RPMI8226 (cell line): ENCODE data around the gene PYGO2.

Experiments
- DNase-seq: peaks from one replicate; pipeline ENCODE4 v3.0.0-alpha.2; 2015

The PYGO2 gene

DNA sequence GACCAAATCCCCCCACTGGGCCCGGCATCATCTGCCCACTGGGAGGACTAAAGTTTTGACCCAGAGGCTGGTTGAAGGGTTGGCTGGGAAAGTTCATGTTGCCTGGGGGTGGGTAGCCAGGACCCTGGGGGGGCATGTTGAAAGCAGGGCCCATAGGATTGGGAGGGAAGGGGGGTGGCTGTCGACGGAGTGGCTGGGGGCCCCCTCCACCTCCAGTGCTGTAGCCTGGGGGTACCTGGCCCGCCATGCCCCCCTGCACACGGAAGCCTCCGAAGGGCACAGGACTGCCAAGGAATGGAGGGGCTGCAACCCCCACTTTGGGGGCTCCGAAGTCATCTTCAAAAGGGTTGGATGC lies 2.2 kb downstream of the PYGO2 start:
- DNase-seq, result no peak

GRCh38 chr1:154958681-154959425 lies 2.7 kb downstream of the PYGO2 start:
- no peak for DNase-seq

GRCh38 chr1:154958036-154958435 lies 3.5 kb downstream of the PYGO2 start:
- no peak for DNase-seq

DNA sequence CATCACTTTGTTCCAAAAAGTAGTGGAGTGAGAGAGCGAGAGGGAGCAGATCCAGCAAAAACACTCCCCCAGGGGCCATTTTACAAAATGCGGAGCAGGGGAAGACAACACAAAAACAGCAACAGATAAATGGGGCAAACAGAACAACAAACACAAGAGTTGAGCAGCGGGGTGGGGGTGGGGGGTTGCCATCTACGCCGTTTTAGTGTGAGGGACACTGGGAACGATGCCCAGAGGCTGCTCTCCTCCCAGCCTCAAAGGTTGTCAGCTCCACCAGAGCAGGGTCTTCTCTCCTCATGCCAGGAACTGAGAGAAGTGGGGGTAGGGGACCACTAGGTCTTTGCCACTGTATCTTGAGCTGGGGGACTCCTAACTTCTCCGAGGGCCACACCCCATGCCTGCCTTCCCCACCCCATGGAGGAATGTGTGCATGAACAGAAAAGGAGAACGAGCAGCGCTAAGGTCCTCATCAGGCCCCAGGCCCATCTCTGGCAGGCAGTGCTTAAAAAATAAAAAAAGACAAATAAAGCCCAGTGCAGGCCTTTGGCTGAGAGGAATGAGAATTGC lies 4.4 kb downstream of the PYGO2 start:
- no peak for DNase-seq

DNA sequence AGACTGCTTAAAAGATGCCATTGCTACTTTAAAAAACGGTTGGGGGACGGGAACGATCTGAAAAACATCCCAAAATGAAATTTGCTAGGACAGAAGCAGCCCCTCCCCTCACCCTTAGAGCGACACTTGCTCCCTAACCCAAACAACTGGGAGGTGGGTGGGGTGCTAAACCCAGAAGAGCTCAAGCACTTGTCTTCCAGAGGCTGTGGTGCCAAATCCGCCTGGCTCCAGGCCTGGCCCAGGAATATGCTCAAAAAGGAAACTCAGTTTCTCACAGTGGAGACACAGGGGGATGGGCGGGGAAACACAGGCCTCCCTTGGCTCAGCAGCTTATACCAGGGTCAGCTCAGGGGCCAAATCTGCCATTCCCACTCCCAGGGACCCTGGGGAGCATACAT lies 5.0 kb downstream of the PYGO2 start:
- no peak for DNase-seq

- DNase-seq, result peak; percentile 93
Measured at GRCh38 chr1:154955718-154956543, 5.7 kb downstream of the PYGO2 start, which contains the start of gene PBXIP1. Gene PBXIP1, minus strand, starts transcription at chr1:154956099. Its CDS starts 2,378 bp downstream, at chr1:154953721.

DNA sequence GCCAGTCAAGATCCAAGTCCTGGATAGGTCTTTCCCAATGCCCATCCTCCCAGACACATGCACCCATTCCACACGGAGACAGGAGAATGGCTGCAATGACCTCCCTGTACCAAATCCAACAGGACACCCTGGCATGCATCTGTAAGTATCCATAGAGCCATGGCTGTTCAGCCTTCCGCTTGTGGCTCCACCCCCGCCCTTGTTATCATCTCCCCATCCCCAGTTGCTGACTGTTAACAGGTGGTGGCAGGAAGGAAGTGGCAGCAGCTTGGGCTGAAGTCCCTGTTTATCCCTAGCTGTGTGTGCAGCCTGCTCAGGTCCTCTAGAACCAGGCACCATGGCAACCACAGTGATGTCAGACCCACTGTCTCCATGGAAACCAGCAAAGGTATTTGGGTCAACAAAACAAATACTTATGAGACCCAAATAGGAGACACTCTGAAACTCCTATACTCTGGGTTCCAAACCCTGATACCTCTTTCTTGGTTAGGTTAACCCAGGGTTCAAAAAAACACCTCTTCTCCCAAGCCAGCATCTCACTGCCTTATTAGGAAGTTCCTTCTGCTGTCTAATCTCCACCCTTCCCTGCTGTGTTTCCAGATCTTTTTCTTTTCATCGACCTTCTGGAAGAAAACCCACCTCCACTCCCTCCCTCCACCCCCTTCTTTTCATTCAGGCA lies 6.4 kb downstream of the PYGO2 start:
- peak; percentile 94 for DNase-seq

- no peak for DNase-seq
Measured at GRCh38 chr1:154954541-154954940, 7.0 kb downstream of the PYGO2 start.

- DNase-seq, result peak; percentile 83
Measured at GRCh38 chr1:154953611-154954038, 8.0 kb downstream of the PYGO2 start.

GRCh38 chr1:154952664-154953063 lies 8.9 kb downstream of the PYGO2 start:
- no peak for DNase-seq

DNA sequence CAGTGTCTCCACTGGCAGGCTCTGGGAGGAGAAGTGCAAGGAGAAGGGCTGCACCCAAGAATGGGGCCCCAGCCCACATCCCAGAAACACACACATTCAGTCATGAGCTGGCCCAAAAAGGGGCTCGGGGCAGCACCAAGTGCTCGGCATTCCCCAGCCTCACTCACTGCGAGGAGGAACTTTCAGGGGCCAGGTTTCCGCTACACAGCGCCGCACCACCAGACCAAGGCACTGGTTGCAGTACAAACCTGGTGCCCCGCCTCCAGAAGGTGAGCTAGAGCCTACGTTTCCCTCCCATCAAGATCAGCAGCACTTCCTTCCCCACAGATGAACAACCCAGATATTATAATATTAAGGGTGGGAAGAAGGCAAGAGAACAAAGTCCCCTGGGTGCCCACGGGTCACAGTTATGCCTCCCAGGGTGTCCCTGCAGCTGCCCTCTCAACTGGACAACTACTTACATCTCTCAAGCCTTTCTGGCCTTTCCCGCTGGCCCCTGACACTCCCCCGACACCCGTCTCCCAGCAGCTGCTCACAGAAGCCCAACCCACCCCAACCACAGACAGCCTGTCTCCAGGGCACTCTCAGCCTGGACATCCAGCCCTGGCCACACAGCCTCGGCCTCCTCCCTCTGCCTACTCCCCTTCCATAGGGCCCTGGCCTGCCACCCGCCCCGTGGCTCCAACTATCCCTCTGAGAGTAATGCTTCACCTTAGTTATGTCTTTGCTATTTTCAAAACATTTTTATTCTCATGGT lies 9.5 kb downstream of the PYGO2 start:
- DNase-seq, result no peak

DNA sequence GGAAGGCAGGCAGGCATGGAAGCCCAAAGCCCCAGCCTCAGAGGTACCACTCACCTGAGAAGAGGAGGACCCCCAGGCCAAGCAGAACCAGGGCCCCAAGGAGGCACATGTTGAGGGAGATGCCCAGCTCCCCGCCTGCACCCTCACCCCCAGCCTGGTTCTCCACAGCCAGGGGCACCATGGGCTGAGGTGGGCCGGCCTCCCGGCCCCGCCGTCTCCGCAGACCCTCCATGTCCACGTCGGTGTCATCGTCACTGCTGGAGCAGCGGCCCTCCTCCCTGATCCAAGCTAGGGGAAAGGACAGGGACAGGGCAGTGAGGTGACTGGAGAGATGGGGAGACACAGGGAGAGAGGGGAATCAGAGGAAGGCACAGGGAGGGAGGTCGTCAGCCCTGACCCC lies 13.5 kb downstream of the PYGO2 start:
- DNase-seq, result no peak

- no peak for DNase-seq
Measured at GRCh38 chr1:154945962-154946850, 15.4 kb downstream of the PYGO2 start.

DNA sequence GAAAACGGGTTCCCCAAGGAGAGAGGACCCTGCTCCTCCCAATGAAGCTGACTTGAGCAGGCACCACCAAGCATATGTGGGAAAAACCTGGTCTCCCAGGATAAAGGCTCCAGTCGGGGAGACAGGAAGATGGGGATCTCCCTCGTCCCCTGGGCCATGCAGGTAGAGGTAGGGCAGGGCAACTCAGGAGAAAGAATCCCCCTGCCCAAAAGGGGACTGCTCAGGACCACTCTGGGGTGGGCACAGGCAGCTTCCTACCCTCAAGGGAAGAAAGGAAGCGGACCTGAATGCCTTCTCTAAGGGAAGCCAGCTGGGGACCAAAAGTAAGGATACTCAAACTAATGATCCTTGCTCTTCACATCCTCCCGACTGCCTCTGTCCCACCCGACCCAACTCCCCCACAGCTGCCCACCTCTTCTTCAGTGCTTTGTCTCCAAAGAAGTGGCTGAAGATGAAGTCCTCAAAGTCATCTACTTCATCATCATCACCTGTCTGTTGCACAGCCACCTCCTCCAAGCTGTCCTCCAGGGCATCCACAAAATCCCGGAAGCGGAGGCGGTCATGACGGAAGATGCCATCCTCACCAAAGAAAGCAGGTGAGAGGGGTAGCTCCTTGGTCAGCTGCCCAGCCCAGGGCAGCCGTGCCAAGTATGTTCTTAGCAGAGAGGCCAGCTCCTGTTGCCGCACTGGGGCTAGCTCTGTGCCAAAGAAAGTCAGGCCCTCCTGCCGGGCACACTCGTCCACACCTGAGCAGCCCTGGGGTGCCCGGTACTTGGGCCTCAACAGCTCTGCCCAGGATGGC lies 16.2 kb downstream of the PYGO2 start:
- DNase-seq, result no peak

- peak; percentile 37 for DNase-seq
Measured at GRCh38 chr1:154944401-154945159, 17.0 kb downstream of the PYGO2 start.

GRCh38 chr1:154943649-154944400 lies 17.8 kb downstream of the PYGO2 start:
- DNase-seq, result peak; percentile 81

GRCh38 chr1:154941333-154942013 lies 20.1 kb downstream of the PYGO2 start:
- DNase-seq, result no peak

DNA sequence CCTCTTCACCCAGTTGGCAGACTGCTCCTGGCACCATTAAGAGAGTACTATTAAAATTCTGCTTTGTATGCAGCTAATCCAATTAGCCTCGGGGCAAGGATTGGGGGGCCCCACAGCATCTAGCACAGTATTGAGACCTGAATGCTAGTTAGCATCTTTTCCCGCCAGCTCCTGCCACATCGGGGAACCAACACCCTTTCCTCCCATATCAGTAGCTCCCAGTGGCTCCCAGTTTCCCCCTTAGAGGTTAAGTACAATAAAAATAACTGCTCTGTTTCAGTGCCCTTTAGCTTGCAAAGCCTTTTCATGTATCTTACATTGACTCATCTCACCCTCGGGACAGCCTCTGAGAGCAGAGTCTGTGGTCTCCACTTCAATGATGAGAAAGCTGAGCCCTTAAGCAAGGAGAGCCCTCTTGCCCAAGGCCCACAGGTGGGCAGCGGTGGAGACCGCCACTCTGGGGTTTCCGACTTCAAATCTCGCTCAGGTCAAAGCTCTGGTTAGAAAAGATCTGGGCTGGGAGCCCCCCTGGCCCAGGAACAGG lies 20.9 kb downstream of the PYGO2 start:
- no peak for DNase-seq
